SK-N-SH treated with all-trans-retinoic acid at 6 μM for 48 hours (cell line): ENCODE measurements around the gene FOXJ3.

Experiments used
- ATAC-seq: fragments of 200-7000 bp; cut with Tn5 transposase; 3 replicates; pipeline ENCODE4 v1.9.1; 2020; ENCODE audit warnings: mild to moderate bottlenecking, moderate library complexity
- ARNTL ChIP-seq: fragments of 450-650 bp; formaldehyde crosslinking; IDR thresholded peaks from 2 replicates; pipeline ENCODE4 v1.5.0; 2020; ENCODE audit warnings: low read depth, mild to moderate bottlenecking, moderate library complexity, borderline replicate concordance
- BACH2 ChIP-seq: fragments of 250-450 bp; sonication (Bioruptor Pico); IDR thresholded peaks from 2 replicates; pipeline ENCODE4 v1.9.0; 2021; ENCODE audit warnings: mild to moderate bottlenecking, borderline replicate concordance
- CREB5 ChIP-seq: fragments of 250-450 bp; sonication (Bioruptor Pico); IDR thresholded peaks from 2 replicates; pipeline ENCODE4 v1.5.1; 2020; ENCODE audit warnings: low read depth, mild to moderate bottlenecking, moderate library complexity
- CSDC2 ChIP-seq: fragments of 250-450 bp; sonication (Bioruptor Pico); IDR thresholded peaks from 2 replicates; pipeline ENCODE4 v1.5.0; 2020; ENCODE audit warnings: mild to moderate bottlenecking, moderate library complexity
- CSRNP3 ChIP-seq: fragments of 250-450 bp; sonication (Bioruptor Pico); IDR thresholded peaks from 2 replicates; pipeline ENCODE4 v1.5.1; 2021; ENCODE audit warnings: mild to moderate bottlenecking, moderate library complexity
- ESRRG ChIP-seq: fragments of 250-450 bp; sonication (Bioruptor Pico); IDR thresholded peaks from 2 replicates; pipeline ENCODE4 v1.6.1; 2021; ENCODE audit warnings: mild to moderate bottlenecking
- ISL1 ChIP-seq: fragments of 250-450 bp; sonication (Bioruptor Pico); IDR thresholded peaks from 2 replicates; pipeline ENCODE4 v2.1.2; 2022; ENCODE audit warnings: mild to moderate bottlenecking, moderate library complexity
- OSR1 ChIP-seq: fragments of 250-450 bp; sonication (Bioruptor Pico); IDR thresholded peaks from 2 replicates; pipeline ENCODE4 v1.8.0; 2022; ENCODE audit warnings: moderate library complexity, mild to moderate bottlenecking, inconsistent platforms
- PATZ1 ChIP-seq: fragments of 250-450 bp; sonication (Bioruptor Pico); IDR thresholded peaks from 2 replicates; pipeline ENCODE4 v1.8.0; 2020; ENCODE audit warnings: mild to moderate bottlenecking, moderate library complexity, borderline replicate concordance
- POU6F1 ChIP-seq: fragments of 250-450 bp; sonication (Bioruptor Pico); IDR thresholded peaks from 2 replicates; pipeline ENCODE4 v1.8.0; 2021; ENCODE audit warnings: low read depth, mild to moderate bottlenecking, moderate library complexity, borderline replicate concordance
- PPARA ChIP-seq: fragments of 250-450 bp; sonication (Bioruptor Pico); IDR thresholded peaks from 2 replicates; pipeline ENCODE4 v1.5.0; 2020; ENCODE audit warnings: mild to moderate bottlenecking, borderline replicate concordance
- TCF4 ChIP-seq: fragments of 250-450 bp; sonication (Bioruptor Pico); IDR thresholded peaks from 2 replicates; pipeline ENCODE4 v1.8.0; 2021; ENCODE audit warnings: mild to moderate bottlenecking, moderate library complexity, borderline replicate concordance
- TOX ChIP-seq: fragments of 250-450 bp; sonication (Bioruptor Pico); IDR thresholded peaks from 2 replicates; pipeline ENCODE4 v1.8.0; 2021; ENCODE audit warnings: mild to moderate bottlenecking, moderate library complexity, borderline replicate concordance
- TSHZ2 ChIP-seq: fragments of 250-450 bp; sonication (Bioruptor Pico); IDR thresholded peaks from 2 replicates; pipeline ENCODE4 v1.5.0; 2020; ENCODE audit warnings: mild to moderate bottlenecking, moderate library complexity
- ZC3H10 ChIP-seq: fragments of 250-450 bp; sonication (Bioruptor Pico); IDR thresholded peaks from 2 replicates; pipeline ENCODE4 v1.5.1; 2021; ENCODE audit warnings: mild to moderate bottlenecking, moderate library complexity
- ZFP3 ChIP-seq: fragments of 250-450 bp; sonication (Bioruptor Pico); IDR thresholded peaks from 2 replicates; pipeline ENCODE4 v1.5.0; 2020; ENCODE audit warnings: mild to moderate bottlenecking, moderate library complexity
- ZNF565 ChIP-seq: fragments of 450-650 bp; formaldehyde crosslinking; conservative IDR thresholded peaks from 2 replicates; pipeline ENCODE4 v1.5.0; 2020; ENCODE audit warnings: low read depth, mild to moderate bottlenecking, moderate library complexity
- ZNF70 ChIP-seq: fragments of 450-650 bp; formaldehyde crosslinking; IDR thresholded peaks from 2 replicates; pipeline ENCODE4 v1.5.0; 2020; ENCODE audit warnings: mild to moderate bottlenecking, moderate library complexity
- ZNF8 ChIP-seq: fragments of 450-650 bp; formaldehyde crosslinking; IDR thresholded peaks from 2 replicates; pipeline ENCODE4 v1.5.0; 2020; ENCODE audit warnings: mild to moderate bottlenecking, moderate library complexity

The FOXJ3 gene

GRCh38 chr1:42306977-42307376, 28.1 kb downstream of the FOXJ3 start (continued):
- no peak for TF ChIP-seq PATZ1 (CRISPR knock-in tag)
- no peak for TF ChIP-seq ZNF565

- ATAC-seq, result no peak
- TF ChIP-seq PATZ1 (CRISPR knock-in tag), result no peak
- no peak for TF ChIP-seq TCF4 (CRISPR knock-in tag)
Observed at GRCh38 chr1:42305639-42306038, 29.4 kb downstream of the FOXJ3 start.

- ATAC-seq, result no peak
- TF ChIP-seq CSRNP3 (CRISPR knock-in tag) (no peak), OSR1 (no peak), ESRRG (CRISPR knock-in tag) (no peak), CREB5 (CRISPR knock-in tag) (no peak), PPARA (CRISPR knock-in tag) (no peak), TOX (CRISPR knock-in tag) (no peak), ARNTL (no peak), ZNF8 (no peak), BACH2 (no peak), ISL1 (CRISPR knock-in tag) (no peak), POU6F1 (CRISPR knock-in tag) (no peak), ZNF565 (no peak), CSDC2 (no peak), TSHZ2 (CRISPR knock-in tag) (no peak), TCF4 (CRISPR knock-in tag) (no peak)
Observed at GRCh38 chr1:42302034-42302433, 33.0 kb downstream of the FOXJ3 start.

GRCh38 chr1:42298520-42298919, 36.5 kb downstream of the FOXJ3 start:
- ATAC-seq, result no peak
- TF ChIP-seq CSRNP3 (CRISPR knock-in tag) (no peak), TSHZ2 (CRISPR knock-in tag) (no peak), ZNF565 (no peak), ZC3H10 (CRISPR knock-in tag) (no peak), TCF4 (CRISPR knock-in tag) (no peak), ZFP3 (CRISPR knock-in tag) (no peak), POU6F1 (CRISPR knock-in tag) (no peak), ZNF70 (no peak)
